Occipital lobe (tissue), 2 donors: ENCODE measurements around the gene SMIM9. TPM values are rescaled to one million over a fixed set of nuclear protein-coding genes. Genes with fewer than 3 reads are reported as not detected.
"Not testable (repeated sequence)": the region's sequence is repeated elsewhere in the genome, so short reads cannot be mapped to it uniquely, and the experiment has no call there.

Experiments used
- DNase-seq: peaks from one replicate; lab custom pipeline; 2025; lab: John Stamatoyannopoulos, UW
- total RNA-seq: library from RNA; depleted of rRNA; stranded (reverse); fragments of >200 nt; gene quantifications from one replicate; pipeline ENCODE4 v1.2.3, GENCODE V29; 2014

The SMIM9 gene
- total RNA-seq, 1 donor from 2014 or later: not detected

- DNase-seq: not testable (repeated sequence)
Observed at GRCh38 chrX:154816326-154816898, 18.1 kb downstream of the SMIM9 start.

- DNase-seq: no peak
Observed at GRCh38 chrX:154815274-154815818, 19.1 kb downstream of the SMIM9 start.

- no peak for DNase-seq
Observed at GRCh38 chrX:154813801-154814200, 20.7 kb downstream of the SMIM9 start.

- DNase-seq: no peak
Observed at GRCh38 chrX:154812341-154813101, 21.9 kb downstream of the SMIM9 start.

- no peak for DNase-seq
Observed at GRCh38 chrX:154809939-154810665, 24.4 kb downstream of the SMIM9 start.

- DNase-seq: no peak
Observed at GRCh38 chrX:154806837-154807501, 27.5 kb downstream of the SMIM9 start.

GRCh38 chrX:154805696-154806091 lies 28.8 kb downstream of the SMIM9 start:
- DNase-seq: no peak

GRCh38 chrX:154804957-154805695 lies 29.3 kb downstream of the SMIM9 start, which contains the start of gene MPP1:
Gene MPP1, minus strand, starts transcription at chrX:154805485. Its CDS starts 112 bp downstream, at chrX:154805373.
- DNase-seq: peak; percentile 59

GRCh38 chrX:154804261-154804956 lies 30.1 kb downstream of the SMIM9 start:
- DNase-seq: no peak

GRCh38 chrX:154802947-154803346 lies 31.5 kb downstream of the SMIM9 start:
- no peak for DNase-seq

GRCh38 chrX:154800478-154801210 lies 33.8 kb downstream of the SMIM9 start:
- DNase-seq: no peak

GRCh38 chrX:154799556-154800348 lies 34.7 kb downstream of the SMIM9 start:
- no peak for DNase-seq

- DNase-seq: no peak
Observed at GRCh38 chrX:154797006-154797405, 37.5 kb downstream of the SMIM9 start.

GRCh38 chrX:154795016-154795415 lies 39.4 kb downstream of the SMIM9 start:
- no peak for DNase-seq

GRCh38 chrX:154793084-154793795 lies 41.2 kb downstream of the SMIM9 start:
- DNase-seq: no peak

- DNase-seq: no peak
Observed at GRCh38 chrX:154791939-154792338, 42.5 kb downstream of the SMIM9 start.

GRCh38 chrX:154791467-154791866 lies 43.0 kb downstream of the SMIM9 start:
- DNase-seq: no peak

GRCh38 chrX:154785716-154786115 lies 48.7 kb downstream of the SMIM9 start:
- DNase-seq: no peak
